GM18873 (cell line): ENCODE data around the gene ELL.
"Not testable (repeated sequence)": the region's sequence is repeated elsewhere in the genome, so short reads cannot be mapped to it uniquely, and the experiment has no call there.

Experiments
- ATAC-seq: cut with Tn5 transposase; IDR thresholded peaks from one replicate; pipeline ENCODE4 v1.9.1; 2021; ENCODE audit warnings: mild to moderate bottlenecking, moderate library complexity, moderate number of reproducible peaks; ENCODE audit not compliant: unreplicated experiment, low FRiP score

ELL gene

DNA sequence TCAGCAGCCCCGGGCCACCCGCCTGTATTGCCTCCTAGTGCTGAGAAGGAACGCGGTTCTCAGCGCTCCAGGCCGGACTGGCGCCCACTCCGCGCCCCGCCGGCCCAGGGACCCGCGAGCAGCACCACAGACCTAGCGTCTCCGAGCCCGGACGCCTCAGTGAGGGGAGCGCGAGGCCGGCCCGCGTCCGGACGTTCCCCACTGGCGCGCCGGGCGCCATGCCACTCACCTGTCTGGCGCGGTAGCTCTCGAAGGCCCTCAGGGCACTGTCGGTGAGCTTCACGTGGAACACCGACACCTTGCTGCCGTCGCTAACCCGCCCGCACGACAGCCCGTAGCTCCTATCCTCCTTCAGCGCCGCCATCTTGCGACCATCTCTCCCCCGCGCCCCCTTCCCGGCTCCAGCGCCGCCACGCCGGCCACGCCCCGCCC, at the start of gene ELL:
Gene ELL (minus strand): TSS at position 379 of the 432 bp plus-strand sequence. CDS start 15 bp downstream, at position 364.
- ATAC-seq: no peak

DNA sequence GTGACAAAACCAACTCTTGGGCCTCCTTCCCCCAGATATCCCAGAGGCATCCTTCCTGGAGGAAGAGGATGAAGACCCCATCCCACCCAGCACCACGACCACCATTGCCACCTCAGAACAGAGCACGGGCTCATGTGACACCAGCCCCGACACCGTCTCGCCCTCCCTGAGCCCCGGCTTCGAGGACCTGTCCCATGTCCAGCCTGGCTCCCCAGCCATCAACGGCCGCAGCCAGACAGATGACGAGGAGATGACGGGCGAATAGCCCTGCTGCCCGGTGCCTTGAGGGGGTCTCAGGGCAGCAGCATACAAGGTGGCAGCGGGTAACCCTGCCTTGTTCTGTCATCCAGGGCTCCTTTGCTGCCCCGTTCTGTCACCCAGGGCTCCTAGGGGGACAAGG, 46.5 kb upstream of the ELL start:
- no peak for ATAC-seq

DNA sequence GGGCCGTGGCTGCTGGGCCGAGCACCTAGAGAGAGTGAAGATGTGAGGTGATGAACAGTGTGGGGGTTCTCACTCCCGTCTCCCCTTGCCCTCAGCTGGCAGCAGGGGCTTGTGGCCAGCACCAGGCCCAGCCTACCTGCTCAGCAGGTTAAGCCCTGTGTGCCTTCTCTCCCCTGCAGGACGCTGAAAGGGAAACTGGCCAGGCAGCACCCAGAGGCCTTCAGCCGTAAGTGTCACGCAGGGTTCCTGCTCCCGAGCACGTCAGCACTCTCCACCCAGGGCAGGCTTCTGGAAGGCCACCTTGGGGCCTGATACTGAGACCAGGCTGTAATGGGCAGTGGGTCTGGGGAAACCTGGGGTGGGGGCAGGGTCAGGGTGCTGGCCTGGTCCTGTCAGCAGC, 45.1 kb upstream of the ELL start:
- no peak for ATAC-seq

DNA sequence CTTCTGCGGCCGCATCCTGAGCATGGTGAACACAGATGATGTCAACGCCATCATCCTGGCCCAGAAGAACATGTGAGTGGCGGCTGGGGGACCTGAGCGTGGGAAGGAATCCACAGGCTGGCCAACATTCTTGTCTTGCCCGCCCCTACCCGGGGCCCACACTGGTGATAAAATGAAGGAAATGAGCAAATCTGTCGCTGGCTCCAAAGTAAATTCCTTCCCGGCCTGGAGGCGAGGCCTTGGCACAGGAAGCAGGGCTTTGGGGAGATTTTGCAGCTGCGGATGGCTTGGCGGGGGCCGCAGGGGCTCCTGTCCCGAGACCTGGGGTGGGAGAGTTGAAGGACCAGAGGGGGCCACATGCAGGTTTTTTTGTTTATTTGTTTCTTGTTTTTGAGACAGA, 40.2 kb upstream of the ELL start:
- no peak for ATAC-seq

DNA sequence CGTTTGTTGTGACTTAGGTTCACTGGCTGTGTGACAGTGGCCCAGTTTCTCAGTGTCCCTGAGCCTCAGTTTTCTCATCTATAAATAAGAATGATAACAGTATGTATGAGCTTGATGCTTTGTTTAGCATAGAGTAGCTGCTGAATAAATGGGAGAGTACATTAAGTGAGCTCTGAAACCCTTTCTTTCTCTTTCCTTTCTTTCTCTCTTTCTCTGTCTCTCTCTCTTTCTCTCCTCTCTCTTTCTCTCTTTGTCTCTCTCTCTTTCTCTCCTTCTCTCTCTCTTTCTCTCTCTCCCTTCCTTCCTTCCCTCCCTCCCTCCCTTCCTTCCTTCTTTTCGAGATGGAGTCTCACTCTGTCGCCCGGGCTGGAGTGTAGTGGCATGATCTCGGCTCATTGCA, 37.8 kb upstream of the ELL start:
- no peak for ATAC-seq

DNA sequence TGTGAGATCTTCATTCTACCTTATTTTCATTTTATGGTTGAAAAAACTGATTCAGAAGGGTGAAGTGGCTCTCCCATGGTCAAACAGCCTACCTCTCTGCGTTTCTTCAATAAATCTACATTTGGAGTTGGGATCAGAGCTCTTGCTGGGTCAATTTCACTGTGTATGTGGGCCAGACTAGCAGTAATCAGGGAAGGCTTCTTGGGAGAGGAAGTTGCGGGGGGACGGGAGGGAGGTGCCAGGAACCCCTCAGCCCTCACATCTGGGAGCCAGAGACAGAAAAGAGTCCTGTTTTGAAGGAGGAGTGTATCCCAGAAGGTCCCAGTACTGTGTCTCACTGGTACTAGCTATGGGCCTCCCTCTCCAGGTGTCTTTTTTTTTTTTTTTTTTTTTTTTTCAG, 36.7 kb upstream of the ELL start:
- ATAC-seq: no peak

DNA sequence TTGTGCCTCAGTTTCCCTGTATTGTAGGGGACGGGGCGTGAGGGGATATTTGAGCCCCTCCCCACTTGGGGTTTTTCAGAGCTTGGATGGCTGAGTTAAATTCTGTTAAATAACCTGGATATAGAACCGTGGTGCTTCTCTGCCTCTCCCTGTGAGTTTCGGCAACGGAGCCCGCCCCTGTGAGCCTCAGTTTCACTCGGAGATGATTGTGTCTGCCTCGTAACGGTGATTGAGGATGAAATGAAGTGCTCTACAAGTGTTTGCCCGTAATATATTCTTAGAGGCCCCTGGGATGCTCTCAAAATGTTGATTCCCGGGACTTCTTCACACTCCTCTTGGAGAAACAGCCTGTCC, 36.3 kb upstream of the ELL start:
- ATAC-seq: no peak

DNA sequence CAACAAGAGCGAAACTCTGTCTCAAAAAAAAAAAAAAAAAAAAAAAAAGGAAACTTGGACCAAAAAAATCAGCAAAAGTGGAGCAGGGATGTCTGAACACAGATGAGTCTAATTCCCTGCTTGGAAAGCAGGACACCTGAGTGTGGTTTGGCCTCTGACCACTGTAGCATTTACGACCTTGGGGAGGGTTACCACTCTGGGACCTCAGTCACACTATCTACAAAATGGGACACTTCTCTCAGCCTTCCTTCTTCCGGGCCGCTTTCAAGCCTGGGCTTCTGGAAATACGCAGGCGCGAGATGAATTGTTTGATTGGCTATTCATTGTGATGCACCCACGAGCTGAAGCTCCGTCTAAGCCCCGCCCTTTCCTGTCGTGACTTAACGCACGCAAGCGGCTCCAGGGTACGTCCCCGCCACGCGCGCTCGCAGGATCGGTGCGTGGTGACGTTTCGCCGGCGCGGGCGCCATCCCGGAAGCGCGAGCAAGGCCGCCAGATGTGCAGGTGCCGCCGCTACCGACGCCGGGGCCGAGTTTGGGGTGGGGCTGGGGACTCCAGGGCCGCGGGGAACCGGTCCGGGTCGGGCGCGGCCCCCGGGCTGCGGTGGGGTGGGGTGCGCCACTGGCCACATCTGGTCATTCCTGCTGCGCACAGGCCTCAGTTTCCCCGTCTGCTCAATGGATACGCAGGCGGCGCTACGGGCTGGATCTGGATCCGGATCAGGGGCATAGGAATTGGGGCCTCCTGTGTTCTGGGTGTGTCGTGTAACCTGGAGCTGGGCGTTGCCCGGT, 35.7 kb upstream of the ELL start, which contains the start of gene KXD1:
Gene KXD1 (plus strand): TSS at position 460 of the 791 bp plus-strand sequence. CDS start 4,187 bp downstream, outside the sequence.
- peak; percentile 87 for ATAC-seq

DNA sequence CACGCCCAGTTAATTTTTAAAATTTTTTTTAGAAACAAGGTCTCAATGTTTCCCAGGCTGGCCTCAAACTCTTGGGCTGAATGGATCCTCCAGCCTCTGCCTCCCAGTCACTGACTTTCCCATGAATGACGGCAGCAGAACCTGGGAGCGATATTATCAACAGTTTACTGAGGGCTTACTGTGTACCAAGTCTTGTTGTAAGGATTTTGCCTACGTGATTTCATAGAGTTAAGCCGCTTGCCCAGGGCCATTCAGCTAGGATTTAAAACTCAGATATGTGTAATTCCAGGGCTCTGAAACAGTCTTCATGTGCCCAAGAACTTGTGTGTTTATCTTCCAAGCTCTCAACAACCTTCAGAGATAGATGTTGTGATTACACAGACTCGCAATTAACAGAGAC, 29.8 kb upstream of the ELL start:
- ATAC-seq: no peak

DNA sequence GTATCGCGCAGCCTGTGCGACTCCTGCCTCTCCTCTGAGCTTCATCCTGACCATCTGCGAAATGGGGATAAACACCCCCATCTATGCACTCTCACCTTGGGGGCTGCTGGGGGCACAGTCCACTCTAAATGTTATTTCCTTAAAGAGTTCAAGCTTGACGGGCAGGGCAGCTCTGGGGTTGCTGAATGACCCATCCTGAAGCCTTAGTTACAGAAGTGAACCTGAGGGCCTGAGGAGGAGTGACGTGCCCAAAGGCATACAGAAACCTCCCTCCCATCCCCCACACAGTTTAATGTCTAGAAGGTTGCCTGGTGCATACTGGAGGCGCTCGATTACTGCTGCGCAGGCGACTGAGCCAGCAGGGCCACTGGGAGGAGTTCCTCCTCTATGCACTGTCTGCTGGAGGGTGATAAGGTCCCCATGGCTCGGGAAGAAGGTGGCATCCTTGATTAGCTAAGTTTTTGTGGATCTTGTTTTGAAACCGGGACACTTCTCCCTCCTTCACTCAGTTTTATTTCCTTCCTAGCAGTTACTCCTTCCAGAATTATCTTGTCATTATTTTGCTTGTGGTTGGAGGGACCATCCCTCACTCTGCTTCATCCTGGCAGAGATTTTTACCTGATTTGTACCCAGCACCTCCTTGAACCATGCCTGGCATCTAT, 22.1 kb upstream of the ELL start:
- ATAC-seq: peak; percentile 47

DNA sequence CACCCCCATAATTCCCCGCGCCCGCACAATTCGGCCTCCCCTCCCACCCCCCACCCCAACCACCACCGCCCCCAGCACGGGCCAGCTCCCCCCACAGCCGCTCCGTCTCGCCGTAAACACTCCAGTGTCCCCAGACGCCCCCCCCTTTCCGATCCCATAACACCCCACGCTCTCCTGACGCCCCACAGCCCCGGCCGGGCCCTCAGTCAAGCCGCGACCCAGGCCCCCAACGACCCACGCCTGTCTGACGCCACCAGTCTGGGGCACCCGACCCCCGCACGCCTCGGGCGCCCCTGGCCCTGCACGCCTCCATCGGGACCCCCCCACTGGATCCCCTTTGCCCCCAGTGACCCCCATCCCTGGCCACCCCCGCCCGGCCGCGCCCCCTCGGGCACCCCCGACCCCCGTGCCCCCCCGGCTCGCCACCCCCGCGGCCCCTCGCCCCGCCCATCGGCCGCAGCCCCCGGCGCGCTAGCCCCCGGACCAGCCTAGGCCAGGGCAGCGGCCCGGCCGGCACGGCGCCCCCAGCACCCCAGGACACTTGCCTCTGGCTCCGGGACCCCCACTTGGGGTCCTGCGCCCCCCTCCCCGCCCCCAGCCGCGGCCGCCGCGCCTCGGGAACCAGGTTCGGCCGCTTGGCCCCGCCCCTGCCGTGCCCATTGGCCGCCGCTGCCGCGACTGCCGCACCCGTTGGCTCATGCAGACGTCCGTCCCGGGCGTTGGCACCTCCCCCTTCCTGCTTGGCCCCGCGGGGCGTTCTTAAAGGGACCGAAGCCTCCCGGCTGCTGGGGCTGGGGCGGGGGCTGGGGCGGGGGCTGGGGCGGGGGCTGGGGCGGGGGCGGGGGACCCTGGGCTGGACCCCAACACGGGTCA, 21.3 kb upstream of the ELL start, which contains the start of gene FKBP8:
Gene FKBP8 (minus strand): TSS at position 633 of the 873 bp plus-strand sequence. CDS start 1,603 bp downstream, outside the sequence.
- peak; percentile 77 for ATAC-seq

DNA sequence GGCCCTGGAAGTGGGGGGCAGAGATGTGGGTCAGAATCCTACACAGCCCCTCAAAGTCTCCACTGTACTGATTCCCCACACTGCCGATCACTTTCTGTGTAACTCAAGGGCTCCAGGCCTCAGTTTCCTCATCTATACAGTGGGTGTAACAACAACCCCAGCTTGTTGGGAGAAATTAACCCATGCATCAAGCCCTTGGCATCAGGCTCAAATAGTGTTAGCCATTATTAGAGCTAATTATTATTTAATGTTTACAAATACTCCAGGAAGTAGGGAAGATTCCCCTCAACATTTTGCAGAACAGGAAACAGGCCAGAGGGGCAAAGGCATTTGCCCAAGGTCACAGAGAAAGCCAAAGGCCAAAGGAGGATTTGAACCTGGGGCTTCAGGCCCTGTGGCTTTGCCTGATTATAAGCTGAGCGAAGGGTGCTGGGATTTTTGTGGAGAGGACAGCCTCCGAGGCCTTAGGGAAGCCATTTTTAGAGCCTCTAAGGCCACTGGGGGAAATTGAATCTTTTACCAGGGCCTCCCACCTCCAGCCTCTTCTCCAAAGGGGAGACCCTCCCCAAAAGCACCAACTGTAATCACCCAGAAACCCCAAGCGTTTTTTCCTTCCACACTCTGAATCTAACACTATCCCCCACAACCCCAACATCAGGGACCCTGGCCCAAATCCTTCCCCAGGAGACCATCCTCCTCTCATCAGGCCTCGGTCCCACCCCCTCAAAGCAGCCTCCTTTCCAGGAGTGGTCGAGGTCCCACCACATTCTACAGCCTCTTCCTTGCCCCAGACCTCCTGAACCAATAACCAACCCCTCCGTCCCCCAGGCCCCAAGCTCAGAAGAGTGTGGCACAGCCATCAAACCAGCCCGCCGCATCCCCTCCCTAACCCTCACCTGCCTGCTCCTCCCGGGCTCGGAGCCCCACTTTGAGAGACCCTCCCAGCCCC, 20.4 kb upstream of the ELL start:
- no peak for ATAC-seq

DNA sequence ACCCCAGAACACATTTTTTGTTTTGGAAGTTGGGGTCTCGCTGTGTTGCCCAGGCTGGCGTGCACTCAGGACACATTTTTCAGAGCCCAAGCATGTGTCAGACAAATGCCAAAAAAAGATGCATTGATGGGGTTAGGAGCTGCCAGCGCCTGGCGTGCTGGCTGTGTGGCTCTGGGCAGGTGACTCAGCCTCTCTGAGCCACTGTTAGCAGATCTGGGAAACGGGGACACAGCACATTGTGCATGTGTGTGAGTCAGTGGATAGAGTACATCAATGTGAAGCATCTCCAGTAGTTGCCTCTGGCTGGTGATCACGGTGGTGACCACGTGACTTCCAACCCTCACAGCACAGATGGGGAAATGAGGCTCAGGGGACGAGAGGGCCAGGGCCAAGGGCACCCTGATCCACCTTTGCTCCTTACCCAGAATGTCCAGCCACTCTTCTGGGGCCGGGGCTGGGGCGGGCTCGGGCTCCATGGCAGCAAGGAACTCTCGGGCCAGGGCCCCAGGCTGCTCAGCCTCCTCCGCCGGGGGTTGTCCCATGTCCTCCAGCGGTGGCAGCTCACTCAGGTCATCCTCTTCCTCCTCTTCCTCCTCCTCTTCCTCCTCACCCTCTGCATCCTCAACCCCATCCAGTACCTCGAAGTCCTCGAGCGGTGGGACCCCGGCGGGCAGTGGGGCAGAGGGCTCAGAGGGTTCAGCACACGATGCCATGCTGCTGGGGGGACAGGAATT, 19.6 kb upstream of the ELL start:
- ATAC-seq: no peak

DNA sequence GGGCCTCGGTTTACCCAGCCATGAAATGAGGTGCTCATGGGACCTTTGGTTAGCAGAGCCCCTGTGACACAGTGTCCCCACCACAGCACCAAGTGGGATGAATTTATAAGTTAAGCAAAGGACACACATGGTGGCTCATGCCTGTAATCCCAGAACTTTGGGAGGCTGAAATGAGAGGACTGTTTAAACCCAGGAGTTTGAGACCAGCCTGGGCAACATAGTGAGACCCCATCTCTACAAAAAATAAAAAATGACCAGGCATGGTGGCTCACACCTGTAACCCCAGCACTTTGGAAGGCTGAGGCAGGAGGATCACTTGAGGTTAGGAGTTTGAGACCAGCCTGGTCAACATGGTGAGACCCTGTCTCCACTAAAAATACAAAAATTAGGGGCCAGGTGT, 18.3 kb upstream of the ELL start:
- ATAC-seq: not testable (repeated sequence)

DNA sequence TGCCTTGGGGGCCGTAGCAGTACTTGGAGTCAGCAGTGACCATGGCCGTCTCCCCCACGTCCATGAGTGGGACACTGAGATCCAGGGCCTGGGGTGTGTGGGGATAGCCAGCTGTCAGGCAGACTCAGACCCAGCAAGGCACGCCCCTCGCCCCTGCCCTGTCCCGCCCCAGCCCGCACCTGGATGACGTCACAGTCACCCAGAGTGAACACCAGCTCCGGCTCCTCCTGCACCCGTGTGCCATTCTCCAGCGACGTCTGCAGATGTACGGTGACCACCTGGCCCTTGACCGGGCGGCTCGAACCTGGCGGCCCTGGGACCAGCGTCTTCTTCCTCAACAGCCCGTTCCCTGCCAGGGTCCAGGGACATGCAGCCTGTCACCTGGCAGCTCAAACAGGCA, 17.5 kb upstream of the ELL start:
- no peak for ATAC-seq

DNA sequence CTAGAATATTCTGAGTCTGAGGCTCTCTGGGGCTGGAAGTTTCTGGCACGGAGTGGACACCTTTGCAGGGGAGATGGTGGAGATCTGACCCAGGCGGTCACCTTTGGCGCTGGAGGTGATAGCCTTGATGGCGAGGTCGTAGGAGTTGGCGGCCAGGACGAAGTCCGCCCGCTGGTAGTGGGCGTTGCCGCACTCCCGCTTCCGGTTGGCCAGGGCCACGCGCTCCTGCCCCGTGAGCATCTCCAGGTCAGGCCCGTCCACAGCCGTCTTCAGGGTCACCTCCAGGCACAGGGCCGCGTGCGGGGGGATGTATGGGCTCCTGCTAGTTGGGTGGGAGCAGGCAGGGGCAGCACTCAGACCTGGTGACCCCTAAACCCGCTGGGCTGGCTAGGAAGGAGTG, 16.2 kb upstream of the ELL start:
- ATAC-seq: no peak

DNA sequence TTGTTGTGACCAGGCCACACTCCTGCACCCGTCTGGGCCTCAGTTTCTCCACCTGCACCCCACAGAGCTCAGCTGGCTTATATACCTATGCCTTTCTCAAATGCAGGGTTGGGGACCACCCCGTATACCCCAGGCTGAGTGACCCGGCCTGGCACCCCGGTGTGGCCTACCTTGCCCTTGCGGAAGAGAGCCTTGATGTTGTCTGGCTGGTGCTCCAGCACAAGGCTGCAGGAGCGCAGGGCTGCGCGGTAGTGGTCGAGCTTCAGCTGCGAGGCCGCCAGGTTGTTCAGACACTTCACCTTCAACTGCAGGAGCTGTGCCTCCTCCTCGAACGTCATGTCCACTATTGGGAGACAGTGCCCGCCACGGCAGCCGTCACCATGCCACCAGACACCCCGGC, 15.6 kb upstream of the ELL start:
- no peak for ATAC-seq

DNA sequence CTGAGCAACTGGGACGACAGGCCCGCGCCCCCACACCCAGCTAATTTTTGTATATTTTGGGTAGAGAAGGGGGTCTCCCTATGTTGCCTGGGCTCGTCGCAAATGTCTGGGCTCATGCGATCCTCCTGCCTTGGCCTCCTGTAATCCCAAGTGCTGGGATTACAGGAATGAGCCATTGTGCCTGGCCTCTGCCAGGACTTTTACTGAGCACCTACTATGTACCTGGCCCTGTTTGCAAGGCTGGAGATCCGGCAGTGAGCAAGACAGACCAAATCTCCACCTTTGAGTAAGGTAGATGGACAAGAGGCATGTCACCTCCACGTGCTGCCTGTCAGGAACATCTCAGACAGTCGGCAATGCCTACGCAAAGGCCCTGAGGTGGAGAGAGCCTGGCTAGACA, 14.6 kb upstream of the ELL start:
- no peak for ATAC-seq

DNA sequence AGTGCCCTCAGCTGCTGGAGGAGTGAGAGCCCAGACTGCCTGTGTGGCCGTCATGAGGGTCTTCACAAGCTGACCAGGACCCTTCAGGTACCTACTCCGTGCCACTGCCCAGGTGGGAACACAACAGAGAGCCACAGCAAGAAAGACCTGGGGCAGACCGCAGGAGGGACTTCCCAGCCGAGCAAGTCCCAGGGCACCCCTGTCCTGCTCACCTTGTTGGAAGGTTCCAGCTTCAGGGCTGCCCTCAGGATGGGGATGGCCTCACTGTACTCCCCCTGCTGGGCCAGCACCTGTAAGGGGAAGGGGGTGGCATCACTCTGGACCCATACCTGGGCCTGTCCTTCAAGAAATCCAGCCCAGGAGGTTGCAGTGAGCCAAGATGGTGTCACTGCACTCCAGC, 11.2 kb upstream of the ELL start:
- no peak for ATAC-seq
